HFFc6 (cell line): ENCODE data around the gene LRRC38. TPM values are rescaled to one million over a fixed set of nuclear protein-coding genes. Genes with fewer than 3 reads are reported as not detected.

Experiments
- DNase-seq: peaks from one replicate; pipeline ENCODE4 v3.0.0-alpha.2; 2018
- H3K27ac Mint-ChIP-seq: 2 replicates; pipeline ENCODE4 v1.8.0; 2020; ENCODE audit warnings: mild to moderate bottlenecking, mixed read lengths
- H3K27me3 Mint-ChIP-seq: 2 replicates; pipeline ENCODE4 v1.8.0; 2021; ENCODE audit warnings: mild to moderate bottlenecking, moderate library complexity, mixed read lengths; ENCODE audit not compliant: insufficient read depth
- H3K36me3 Mint-ChIP-seq: 2 replicates; pipeline ENCODE4 v1.8.0; 2021; ENCODE audit warnings: low read depth, mixed read lengths
- H3K4me1 Mint-ChIP-seq: 2 replicates; pipeline ENCODE4 v1.8.0; 2020; ENCODE audit warnings: low read depth, mixed read lengths
- H3K4me3 Mint-ChIP-seq: 2 replicates; pipeline ENCODE4 v1.8.0; 2020; ENCODE audit warnings: mild to moderate bottlenecking, moderate library complexity, mixed read lengths
- H3K9me3 Mint-ChIP-seq: 2 replicates; pipeline ENCODE4 v1.8.0; 2020; ENCODE audit warnings: mild to moderate bottlenecking, mixed read lengths
- CTCF ChIP-seq: fragments of 200-600 bp; sonication (generic); IDR thresholded peaks from 2 replicates; pipeline ENCODE4 v1.5.0; 2021; ENCODE audit warnings: antibody characterized with exemption, mild to moderate bottlenecking
- total RNA-seq, 6 experiments: library from RNA; stranded (reverse); fragmentation: NEBNext Ultra II Directional; extraction: Animal tissue kit (Norgen Biotek cat#: 25700); gene quantifications; 2 replicates in 1 of 6; 3 replicates in 5 of 6; pipeline ENCODE4 v1.2.3, GENCODE V29; 2021

LRRC38 gene
- total RNA-seq, 6 experiments from 2014 or later: not detected

GRCh38 chr1:13495186-13495585, 18.6 kb downstream of the LRRC38 start:
- Mint-ChIP-seq H3K36me3 (peaks cover 9% of the 10 kb centered on the region; the same call in 1 of the 2 replicates), H3K4me1 (no peaks in the 10 kb centered on the region), H3K4me3 (no peak overlapping the region), H3K9me3 (peaks cover 68% of the 10 kb centered on the region), H3K27me3 (peaks cover 1% of the 10 kb centered on the region), H3K27ac (no peak overlapping the region)
- no peak for DNase-seq
- no peak for TF ChIP-seq CTCF

GRCh38 chr1:13494712-13495111, 19.1 kb downstream of the LRRC38 start:
- DNase-seq: no peak
- Mint-ChIP-seq H3K9me3 (peaks cover 70% of the 10 kb centered on the region), H3K4me3 (no peak overlapping the region), H3K4me1 (no peaks in the 10 kb centered on the region), H3K27me3 (peaks cover 1% of the 10 kb centered on the region), H3K36me3 (peaks cover 9% of the 10 kb centered on the region; the same call in 1 of the 2 replicates), H3K27ac (no peak overlapping the region)
- no peak for TF ChIP-seq CTCF

- peaks cover 9% of the 10 kb centered on the region; the same call in 1 of the 2 replicates for H3K36me3 Mint-ChIP-seq
- no peak for DNase-seq
- peaks cover 70% of the 10 kb centered on the region for H3K9me3 Mint-ChIP-seq
- TF ChIP-seq CTCF: no peak
- H3K4me1 Mint-ChIP-seq: no peaks in the 10 kb centered on the region
- no peak overlapping the region for H3K4me3 Mint-ChIP-seq
- no peaks in the 10 kb centered on the region; the same call in 1 of the 2 replicates for H3K27me3 Mint-ChIP-seq
- H3K27ac Mint-ChIP-seq: no peak overlapping the region
These were observed 19.8 kb downstream of the LRRC38 start for GRCh38 chr1:13494025-13494424.

- Mint-ChIP-seq H3K27me3 (no peaks in the 10 kb centered on the region; the same call in 1 of the 2 replicates), H3K4me3 (no peak overlapping the region), H3K27ac (no peak overlapping the region), H3K36me3 (peaks cover 9% of the 10 kb centered on the region; the same call in 1 of the 2 replicates), H3K9me3 (peaks cover 74% of the 10 kb centered on the region), H3K4me1 (no peaks in the 10 kb centered on the region)
- no peak for TF ChIP-seq CTCF
- no peak for DNase-seq
These were observed 21.1 kb downstream of the LRRC38 start for GRCh38 chr1:13492711-13493110.

- Mint-ChIP-seq H3K27me3 (no peaks in the 10 kb centered on the region), H3K9me3 (peaks cover 80% of the 10 kb centered on the region), H3K4me3 (no peak overlapping the region), H3K36me3 (peaks cover 10% of the 10 kb centered on the region), H3K4me1 (no peaks in the 10 kb centered on the region), H3K27ac (no peak overlapping the region)
- TF ChIP-seq CTCF: no peak
- DNase-seq: no peak
These were observed 25.8 kb downstream of the LRRC38 start for GRCh38 chr1:13487957-13488356.
